ENCODE data around the gene KRT14. TPM values are rescaled to one million over a fixed set of nuclear protein-coding genes. Genes with fewer than 3 reads are reported as not detected.

The KRT14 gene
- total RNA-seq, 2 experiments from 2014 or later, result 0.82 TPM; not detected in 1

GRCh38 chr17:41592601-41593305 lies 6.1 kb upstream of the KRT14 start:
- BruUV-seq (replicated peaks), result no TSS peak
- Histone ChIP-seq H3K4me3 (ENCODE audit: low read depth, low read length, poor library complexity, severe bottlenecking) (no peak overlapping the region), H3K4me2 (ENCODE audit: low read length) (no peak overlapping the region), H3K36me3 (ENCODE audit: insufficient read depth, low read length) (no peaks in the 10 kb centered on the region), H3K27ac (ENCODE audit: low read depth, low read length, poor library complexity, severe bottlenecking) (no peak overlapping the region), H2AFZ (ENCODE audit: low read length) (no peak overlapping the region), H3K79me2 (ENCODE audit: insufficient read depth, low read depth, low read length) (no peaks in the 10 kb centered on the region), H3K9me2 (ENCODE audit: insufficient read depth, low read length) (no peaks in the 10 kb centered on the region), H3K4me1 (ENCODE audit: insufficient read depth, low read length, poor library complexity, severe bottlenecking) (no peaks in the 10 kb centered on the region), H3K9me3 (ENCODE audit: low read length) (no peaks in the 10 kb centered on the region), H4K20me1 (ENCODE audit: insufficient read depth, low read length) (no peaks in the 10 kb centered on the region)
- no peak for DNase-seq (ENCODE audit: low spot score)
- CTCF ChIA-PET (ENCODE audit: unreplicated experiment), result no interaction called here
- POLR2A ChIA-PET, result no interaction called here
- no peak for TF ChIP-seq EZH2phosphoT487 (IDR thresholded peaks at IDR 0.05; ENCODE audit: borderline replicate concordance, low read depth, low read length)
- TF ChIP-seq, protein P1, sequence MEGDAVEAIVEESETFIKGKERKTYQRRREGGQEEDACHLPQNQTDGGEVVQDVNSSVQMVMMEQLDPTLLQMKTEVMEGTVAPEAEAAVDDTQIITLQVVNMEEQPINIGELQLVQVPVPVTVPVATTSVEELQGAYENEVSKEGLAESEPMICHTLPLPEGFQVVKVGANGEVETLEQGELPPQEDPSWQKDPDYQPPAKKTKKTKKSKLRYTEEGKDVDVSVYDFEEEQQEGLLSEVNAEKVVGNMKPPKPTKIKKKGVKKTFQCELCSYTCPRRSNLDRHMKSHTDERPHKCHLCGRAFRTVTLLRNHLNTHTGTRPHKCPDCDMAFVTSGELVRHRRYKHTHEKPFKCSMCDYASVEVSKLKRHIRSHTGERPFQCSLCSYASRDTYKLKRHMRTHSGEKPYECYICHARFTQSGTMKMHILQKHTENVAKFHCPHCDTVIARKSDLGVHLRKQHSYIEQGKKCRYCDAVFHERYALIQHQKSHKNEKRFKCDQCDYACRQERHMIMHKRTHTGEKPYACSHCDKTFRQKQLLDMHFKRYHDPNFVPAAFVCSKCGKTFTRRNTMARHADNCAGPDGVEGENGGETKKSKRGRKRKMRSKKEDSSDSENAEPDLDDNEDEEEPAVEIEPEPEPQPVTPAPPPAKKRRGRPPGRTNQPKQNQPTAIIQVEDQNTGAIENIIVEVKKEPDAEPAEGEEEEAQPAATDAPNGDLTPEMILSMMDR (conservative IDR thresholded peaks at IDR 0.05; ENCODE audit: low read length), result no peak
- intact Hi-C loops (cut with micrococcal nuclease; ENCODE audit: unreplicated experiment), result no loop called here

- BruUV-seq (replicated peaks), result no TSS peak
- intact Hi-C loops (cut with micrococcal nuclease; ENCODE audit: unreplicated experiment), result no loop called here
- POLR2A ChIA-PET, result no interaction called here
These were observed 2.6 kb upstream of the KRT14 start for GRCh38 chr17:41589301-41589700.

More at GRCh38 chr17:41589301-41589700, 2.6 kb upstream of the KRT14 start:
- Histone ChIP-seq H3K9me3 (ENCODE audit: low read length) (no peaks in the 10 kb centered on the region), H4K20me1 (ENCODE audit: insufficient read depth, low read length) (no peaks in the 10 kb centered on the region), H3K4me3 (ENCODE audit: low read depth, low read length, poor library complexity, severe bottlenecking) (no peak overlapping the region), H3K4me1 (ENCODE audit: insufficient read depth, low read length, poor library complexity, severe bottlenecking) (no peaks in the 10 kb centered on the region), H3K36me3 (ENCODE audit: insufficient read depth, low read length) (no peaks in the 10 kb centered on the region), H3K27ac (ENCODE audit: low read depth, low read length, poor library complexity, severe bottlenecking) (no peak overlapping the region), H3K9me2 (ENCODE audit: insufficient read depth, low read length) (no peaks in the 10 kb centered on the region), H3K4me2 (ENCODE audit: low read length) (no peak overlapping the region), H2AFZ (ENCODE audit: low read length) (no peak overlapping the region), H3K79me2 (ENCODE audit: insufficient read depth, low read depth, low read length) (no peaks in the 10 kb centered on the region)
- CTCF ChIA-PET (ENCODE audit: unreplicated experiment), result no interaction called here
- no peak for DNase-seq (ENCODE audit: low spot score)
- TF ChIP-seq, protein P1 (conservative IDR thresholded peaks at IDR 0.05; ENCODE audit: low read length), result no peak
- no peak for TF ChIP-seq EZH2phosphoT487 (IDR thresholded peaks at IDR 0.05; ENCODE audit: borderline replicate concordance, low read depth, low read length)
